Parathyroid adenoma (tissue), 2 donors: Measurements from ENCODE around the gene FOXO1.

Experiments used
- H2AFZ ChIP-seq: fragments of 300-600 bp; sonication (generic); one replicate; pipeline ENCODE4 v1.7.0; 2017; ENCODE audit warnings: antibody characterized with exemption, mild to moderate bottlenecking
- H3K27ac ChIP-seq: fragments of 300-600 bp; sonication (generic); one replicate; pipeline ENCODE4 v1.7.0; 2017
- H3K27me3 ChIP-seq: fragments of 300-600 bp; sonication (generic); one replicate; pipeline ENCODE4 v1.7.0; 2017; ENCODE audit warnings: low read length; ENCODE audit not compliant: control insufficient read depth, insufficient read depth
- H3K36me3 ChIP-seq: fragments of 300-600 bp; sonication (generic); one replicate; pipeline ENCODE4 v1.7.0; 2017; ENCODE audit warnings: low read length; ENCODE audit not compliant: control insufficient read depth, insufficient read depth
- H3K4me1 ChIP-seq: fragments of 300-600 bp; sonication (generic); one replicate; pipeline ENCODE4 v1.7.0; 2017; ENCODE audit warnings: control low read depth
- H3K4me2 ChIP-seq: fragments of 300-600 bp; sonication (generic); one replicate; pipeline ENCODE4 v1.7.0; 2017; ENCODE audit warnings: low read length
- H3K4me3 ChIP-seq: fragments of 300-600 bp; sonication (generic); one replicate; pipeline ENCODE4 v1.7.0; 2017; ENCODE audit warnings: low read depth, low read length
- H3K79me2 ChIP-seq: fragments of 300-600 bp; sonication (generic); one replicate; pipeline ENCODE4 v1.7.0; 2017; ENCODE audit warnings: control low read depth
- H3K9ac ChIP-seq: fragments of 300-600 bp; sonication (generic); one replicate; pipeline ENCODE4 v1.7.0; 2017; ENCODE audit warnings: mild to moderate bottlenecking
- H3K9me3 ChIP-seq: fragments of 300-600 bp; sonication (generic); one replicate; pipeline ENCODE4 v1.7.0; 2017; ENCODE audit warnings: low read length; ENCODE audit not compliant: control insufficient read depth
- CTCF ChIP-seq: fragments of 300-600 bp; sonication (generic); IDR thresholded peaks from one replicate; pipeline ENCODE4 v1.7.0; 2017; ENCODE audit warnings: antibody characterized with exemption, mild to moderate bottlenecking
- donor health status: primary hyperparathyroidism.

Gene FOXO1

GRCh38 chr13:40558656-40559055 is 107.8 kb downstream of the FOXO1 start:
- peaks cover under 1% of the 10 kb centered on the region for H3K4me1 ChIP-seq
- peaks cover 4% of the 10 kb centered on the region for H3K79me2 ChIP-seq
- no peak overlapping the region for H3K4me2 ChIP-seq
- no peaks in the 10 kb centered on the region for H3K36me3 ChIP-seq
- no peak overlapping the region for H3K9ac ChIP-seq
- no peak for TF ChIP-seq CTCF
- no peaks in the 10 kb centered on the region for H3K27me3 ChIP-seq
- no peak overlapping the region for H3K4me3 ChIP-seq
- H3K9me3 ChIP-seq: no peaks in the 10 kb centered on the region
- H3K27ac ChIP-seq: peak overlapping the region; percentile 19
- no peak overlapping the region for H2AFZ ChIP-seq

GRCh38 chr13:40556453-40556852 is 110.0 kb downstream of the FOXO1 start:
- TF ChIP-seq CTCF: no peak
- no peak overlapping the region for H3K27ac ChIP-seq

GRCh38 chr13:40553356-40553755 is 113.1 kb downstream of the FOXO1 start:
- no peak overlapping the region for H2AFZ ChIP-seq
- H3K9me3 ChIP-seq: no peaks in the 10 kb centered on the region
- no peak overlapping the region for H3K9ac ChIP-seq
- no peak for TF ChIP-seq CTCF
- no peak overlapping the region for H3K27ac ChIP-seq
- no peaks in the 10 kb centered on the region for H3K4me1 ChIP-seq
- no peaks in the 10 kb centered on the region for H3K79me2 ChIP-seq
- no peaks in the 10 kb centered on the region for H3K27me3 ChIP-seq
- H3K4me2 ChIP-seq: no peak overlapping the region
- no peaks in the 10 kb centered on the region for H3K36me3 ChIP-seq
- H3K4me3 ChIP-seq: no peak overlapping the region

More at GRCh38 chr13:40556453-40556852, 110.0 kb downstream of the FOXO1 start:
- Histone ChIP-seq H3K4me3 (no peak overlapping the region), H3K27me3 (no peaks in the 10 kb centered on the region), H3K79me2 (peaks cover 4% of the 10 kb centered on the region), H3K9me3 (no peaks in the 10 kb centered on the region), H3K36me3 (no peaks in the 10 kb centered on the region), H3K9ac (no peak overlapping the region), H3K4me2 (no peak overlapping the region), H2AFZ (no peak overlapping the region), H3K4me1 (no peaks in the 10 kb centered on the region)

- Histone ChIP-seq H3K36me3 (no peaks in the 10 kb centered on the region), H3K9me3 (no peaks in the 10 kb centered on the region), H3K27me3 (no peaks in the 10 kb centered on the region), H3K4me1 (no peaks in the 10 kb centered on the region), H2AFZ (no peak overlapping the region), H3K79me2 (no peaks in the 10 kb centered on the region), H3K9ac (no peak overlapping the region), H3K4me2 (no peak overlapping the region), H3K27ac (no peak overlapping the region), H3K4me3 (no peak overlapping the region)
- TF ChIP-seq CTCF: no peak
Observed at GRCh38 chr13:40552895-40553294, 113.5 kb downstream of the FOXO1 start.

- no peak for TF ChIP-seq CTCF
- no peak overlapping the region for H3K27ac ChIP-seq
- no peak overlapping the region for H2AFZ ChIP-seq
- no peak overlapping the region for H3K4me2 ChIP-seq
- H3K36me3 ChIP-seq: no peaks in the 10 kb centered on the region
- H3K4me3 ChIP-seq: no peak overlapping the region
- H3K9me3 ChIP-seq: no peaks in the 10 kb centered on the region
- no peaks in the 10 kb centered on the region for H3K79me2 ChIP-seq
- H3K27me3 ChIP-seq: no peaks in the 10 kb centered on the region
- H3K9ac ChIP-seq: no peak overlapping the region
- no peaks in the 10 kb centered on the region for H3K4me1 ChIP-seq
Observed at GRCh38 chr13:40550130-40550529, 116.3 kb downstream of the FOXO1 start.
